ENCODE results near the gene COPS6.

Gene COPS6

GRCh38 chr7:100122067-100122466 lies 33.3 kb downstream of the COPS6 start:
- TF ChIP-seq TCF12 (IDR thresholded peaks at IDR 0.05; ENCODE audit: low read depth) (no peak), TAF1 (IDR thresholded peaks at IDR 0.05; ENCODE audit: low read depth) (no peak), TEAD4 (IDR thresholded peaks at IDR 0.05) (no peak), NFIC (IDR thresholded peaks at IDR 0.05) (no peak), EP300 (IDR thresholded peaks at IDR 0.05; ENCODE audit: borderline replicate concordance) (no peak), ZBTB7A (IDR thresholded peaks at IDR 0.05; ENCODE audit: low read depth) (no peak), YY1 (IDR thresholded peaks at IDR 0.05; ENCODE audit: low read depth) (no peak)
- TF ChIP-seq, protein P1, sequence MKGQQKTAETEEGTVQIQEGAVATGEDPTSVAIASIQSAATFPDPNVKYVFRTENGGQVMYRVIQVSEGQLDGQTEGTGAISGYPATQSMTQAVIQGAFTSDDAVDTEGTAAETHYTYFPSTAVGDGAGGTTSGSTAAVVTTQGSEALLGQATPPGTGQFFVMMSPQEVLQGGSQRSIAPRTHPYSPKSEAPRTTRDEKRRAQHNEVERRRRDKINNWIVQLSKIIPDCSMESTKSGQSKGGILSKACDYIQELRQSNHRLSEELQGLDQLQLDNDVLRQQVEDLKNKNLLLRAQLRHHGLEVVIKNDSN (IDR thresholded peaks at IDR 0.05) = no peak

DNA sequence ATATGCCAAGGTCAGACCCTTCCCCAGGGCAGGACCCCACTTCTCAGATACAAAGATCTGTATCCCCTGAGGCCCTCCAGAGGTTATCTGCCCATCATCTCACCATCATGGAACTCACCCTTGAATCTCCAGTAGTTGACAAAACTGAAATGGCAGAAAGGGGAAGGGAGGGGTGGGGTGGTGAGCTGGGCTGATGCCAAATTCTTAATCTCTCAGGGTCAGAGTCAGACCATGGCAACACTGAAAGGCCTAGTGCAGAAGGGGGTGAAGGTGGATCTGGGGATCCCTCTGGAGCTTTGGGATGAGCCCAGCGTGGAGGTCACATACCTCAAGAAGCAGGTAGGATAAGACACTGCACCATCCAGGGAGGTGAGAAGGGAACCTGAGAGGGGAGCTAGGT lies 33.8 kb downstream of the COPS6 start:
- TF ChIP-seq NFIC (IDR thresholded peaks at IDR 0.05) = no peak
- no peak for TF ChIP-seq TEAD4 (IDR thresholded peaks at IDR 0.05)
- TF ChIP-seq, protein P2, sequence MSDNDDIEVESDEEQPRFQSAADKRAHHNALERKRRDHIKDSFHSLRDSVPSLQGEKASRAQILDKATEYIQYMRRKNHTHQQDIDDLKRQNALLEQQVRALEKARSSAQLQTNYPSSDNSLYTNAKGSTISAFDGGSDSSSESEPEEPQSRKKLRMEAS (IDR thresholded peaks at IDR 0.05) = no peak
- no peak for TF ChIP-seq TCF12 (IDR thresholded peaks at IDR 0.05; ENCODE audit: low read depth)
- TF ChIP-seq CEBPB (IDR thresholded peaks at IDR 0.05) = no peak
- TF ChIP-seq, protein P1 (IDR thresholded peaks at IDR 0.05) = no peak
- TF ChIP-seq EGR1 (IDR thresholded peaks at IDR 0.05) = no peak

GRCh38 chr7:100124301-100125230 lies 35.8 kb downstream of the COPS6 start:
- TF ChIP-seq TAF1 (IDR thresholded peaks at IDR 0.05; ENCODE audit: low read depth) = no peak
- TF ChIP-seq CREB1 (IDR thresholded peaks at IDR 0.05; ENCODE audit: low read depth) = no peak
- TF ChIP-seq RAD21 (IDR thresholded peaks at IDR 0.05; ENCODE audit: low read depth) = no peak
- TF ChIP-seq, protein P1 (IDR thresholded peaks at IDR 0.05) = no peak
- no peak for TF ChIP-seq EP300 (IDR thresholded peaks at IDR 0.05; ENCODE audit: borderline replicate concordance)
- TF ChIP-seq EGR1 (IDR thresholded peaks at IDR 0.05) = no peak
- no peak for TF ChIP-seq YY1 (IDR thresholded peaks at IDR 0.05; ENCODE audit: low read depth)
- TF ChIP-seq FOXM1 (IDR thresholded peaks at IDR 0.05; ENCODE audit: borderline replicate concordance, low read depth) = no peak
- TF ChIP-seq, protein P2 (IDR thresholded peaks at IDR 0.05) = no peak

- 0 out of 2 replicates have a peak, but pooled peaks have one; percentile 12 for TF ChIP-seq FOXM1 (IDR thresholded peaks at IDR 0.05; ENCODE audit: borderline replicate concordance, low read depth)
- no peak for TF ChIP-seq TEAD4 (IDR thresholded peaks at IDR 0.05)
- TF ChIP-seq, protein P1 (IDR thresholded peaks at IDR 0.05) = peak; percentile 50; the same call in 1 of the 2 replicates
Measured at GRCh38 chr7:100126239-100126930, 37.6 kb downstream of the COPS6 start.

DNA sequence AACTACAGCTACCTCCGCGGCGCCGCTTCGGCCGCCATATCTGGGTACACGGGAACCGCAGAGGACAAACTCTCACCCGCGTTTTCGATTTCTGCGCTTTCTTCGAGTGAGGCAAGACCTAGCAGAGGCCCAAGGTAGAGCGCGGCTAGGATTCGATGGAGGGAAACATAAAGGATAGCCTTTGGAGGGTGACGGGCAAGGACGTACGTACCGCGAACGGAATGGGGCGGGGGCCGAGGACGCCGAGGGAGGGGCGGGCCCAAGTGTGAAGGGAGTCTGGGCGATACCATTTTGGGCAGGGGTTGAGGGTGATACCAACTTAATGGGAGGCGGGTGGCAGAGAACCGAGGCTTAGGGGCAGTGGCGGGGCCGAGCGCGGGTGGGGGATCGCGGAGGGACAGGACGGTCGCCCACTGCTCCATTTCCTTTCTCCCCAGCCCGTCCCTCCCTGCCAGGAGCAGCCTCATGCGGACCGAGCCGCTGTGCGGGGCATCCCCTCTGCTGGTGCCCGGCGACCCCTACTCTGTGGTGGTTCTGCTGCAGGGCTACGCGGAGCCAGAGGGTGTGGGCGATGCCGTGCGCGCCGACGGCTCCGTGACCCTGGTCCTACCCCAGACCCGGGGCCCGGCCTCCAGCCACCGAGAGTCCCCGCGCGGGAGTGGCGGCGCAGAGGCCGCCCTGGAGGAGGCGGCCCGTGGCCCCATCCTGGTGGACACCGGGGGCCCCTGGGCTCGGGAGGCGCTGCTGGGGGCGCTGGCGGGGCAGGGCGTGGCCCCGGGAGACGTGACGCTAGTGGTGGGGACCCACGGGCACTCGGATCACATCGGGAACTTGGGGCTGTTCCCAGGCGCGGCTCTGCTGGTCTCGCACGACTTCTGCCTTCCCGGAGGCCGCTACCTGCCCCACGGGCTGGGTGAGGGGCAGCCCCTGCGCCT lies 38.4 kb downstream of the COPS6 start, which contains the start of gene MBLAC1:
MBLAC1 (plus strand) TSS at position 37 of the 935 bp plus-strand sequence; CDS start at position 466, 429 bp downstream.
- TF ChIP-seq TAF1 (IDR thresholded peaks at IDR 0.05; ENCODE audit: low read depth) = peak; percentile 84
- no peak for TF ChIP-seq RAD21 (IDR thresholded peaks at IDR 0.05; ENCODE audit: low read depth)
- TF ChIP-seq, protein P1 (IDR thresholded peaks at IDR 0.05) = no peak
- TF ChIP-seq ZBTB7A (IDR thresholded peaks at IDR 0.05; ENCODE audit: low read depth) = peak; percentile 93
- TF ChIP-seq, protein P2 (IDR thresholded peaks at IDR 0.05) = peak; percentile 64
- no peak for TF ChIP-seq FOXM1 (IDR thresholded peaks at IDR 0.05; ENCODE audit: borderline replicate concordance, low read depth)
- peak; percentile 41; the same call in 1 of the 2 replicates for TF ChIP-seq TCF12 (IDR thresholded peaks at IDR 0.05; ENCODE audit: low read depth)
- TF ChIP-seq EGR1 (IDR thresholded peaks at IDR 0.05) = no peak
- TF ChIP-seq YY1 (IDR thresholded peaks at IDR 0.05; ENCODE audit: low read depth) = peak; percentile 90

DNA sequence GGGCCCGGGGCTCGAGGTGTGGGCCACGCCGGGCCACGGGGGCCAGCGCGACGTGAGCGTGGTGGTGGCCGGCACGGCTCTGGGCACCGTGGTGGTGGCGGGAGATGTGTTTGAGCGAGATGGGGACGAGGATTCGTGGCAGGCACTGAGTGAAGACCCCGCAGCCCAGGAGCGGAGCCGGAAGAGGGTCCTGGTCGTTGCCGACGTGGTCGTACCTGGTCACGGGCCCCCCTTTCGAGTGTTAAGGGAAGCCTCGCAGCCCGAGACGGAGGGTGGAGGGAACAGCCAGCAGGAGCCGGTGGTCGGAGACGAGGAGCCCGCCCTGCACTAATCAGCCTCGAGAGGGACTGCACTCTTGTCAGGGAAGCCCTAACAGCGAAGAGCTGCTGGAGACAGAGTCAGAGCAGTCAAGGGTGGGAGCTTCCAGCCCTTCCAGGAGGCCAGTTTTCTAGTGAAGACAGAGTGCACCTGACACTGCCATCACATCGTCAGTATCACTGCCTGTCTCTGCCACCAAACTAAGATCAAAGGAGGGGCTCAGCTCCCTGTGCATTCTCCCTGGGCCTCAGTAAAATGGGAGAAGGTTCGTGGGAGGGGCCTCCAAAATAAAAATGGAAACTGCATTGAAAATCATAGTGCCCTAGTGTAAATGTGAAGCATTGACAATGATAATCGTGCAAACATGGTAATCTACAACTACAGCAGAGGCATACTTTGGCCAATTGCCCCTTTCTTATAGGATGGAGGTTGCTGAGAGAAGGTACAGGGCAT lies 39.3 kb downstream of the COPS6 start:
- TF ChIP-seq, protein P1 (IDR thresholded peaks at IDR 0.05) = no peak
- no peak for TF ChIP-seq CREB1 (IDR thresholded peaks at IDR 0.05; ENCODE audit: low read depth)
- TF ChIP-seq NFIC (IDR thresholded peaks at IDR 0.05) = no peak
- TF ChIP-seq FOXM1 (IDR thresholded peaks at IDR 0.05; ENCODE audit: borderline replicate concordance, low read depth) = no peak

Data from Ishikawa (cell line).